NCI-H510A (cell line): ENCODE measurements around the gene CAGE1.
"Not testable (repeated sequence)": the region's sequence is repeated elsewhere in the genome, so short reads cannot be mapped to it uniquely, and the experiment has no call there.

Experiments used
- DNase-seq: peaks from one replicate; lab custom pipeline; 2025; lab: John Stamatoyannopoulos, UW

CAGE1 gene

GRCh38 chr6:7409740-7410139, 20.2 kb upstream of the CAGE1 start:
- no peak for DNase-seq

DNA sequence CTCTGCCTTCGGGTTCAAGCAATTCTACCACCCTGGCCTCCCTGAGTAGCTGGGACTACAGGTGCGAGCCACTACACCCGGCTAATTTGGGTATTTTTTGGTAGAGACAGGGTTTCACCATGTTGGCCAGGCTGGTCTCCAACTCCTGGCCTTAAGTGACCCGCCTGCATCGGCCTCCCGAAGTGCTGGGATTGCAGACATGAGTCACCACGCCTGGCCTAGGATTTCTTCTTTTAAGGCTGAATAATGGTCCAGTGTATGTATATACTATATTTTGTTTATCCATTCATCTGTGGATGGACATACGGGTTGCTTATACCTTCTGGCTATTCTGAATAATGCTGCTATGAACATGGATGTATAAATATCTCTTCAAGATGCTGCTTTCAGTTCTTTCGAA, 17.2 kb upstream of the CAGE1 start:
- DNase-seq, result no peak

DNA sequence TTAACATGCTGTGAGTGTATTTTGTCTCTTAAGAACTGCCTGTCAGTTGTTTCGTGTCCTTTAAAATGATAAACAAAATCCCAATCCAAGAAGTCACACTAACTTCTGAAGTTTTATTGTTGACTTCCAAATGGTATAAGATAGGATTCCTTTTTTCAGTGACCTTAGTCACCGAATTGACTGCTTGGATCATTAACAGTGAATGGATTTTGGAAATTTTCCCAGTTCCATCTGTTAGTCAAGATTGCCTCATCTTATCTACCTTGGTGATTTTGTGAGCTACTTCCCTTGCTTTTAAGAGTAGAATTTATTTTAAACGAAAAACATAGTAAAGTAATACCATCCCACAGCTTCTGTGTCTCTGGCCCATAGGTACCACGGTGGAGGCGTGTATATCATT, 15.0 kb upstream of the CAGE1 start:
- DNase-seq, result no peak

GRCh38 chr6:7402716-7403115, 13.2 kb upstream of the CAGE1 start:
- no peak for DNase-seq

GRCh38 chr6:7401075-7401474, 11.5 kb upstream of the CAGE1 start:
- no peak for DNase-seq

GRCh38 chr6:7392402-7392801, 2.9 kb upstream of the CAGE1 start:
- no peak for DNase-seq

DNA sequence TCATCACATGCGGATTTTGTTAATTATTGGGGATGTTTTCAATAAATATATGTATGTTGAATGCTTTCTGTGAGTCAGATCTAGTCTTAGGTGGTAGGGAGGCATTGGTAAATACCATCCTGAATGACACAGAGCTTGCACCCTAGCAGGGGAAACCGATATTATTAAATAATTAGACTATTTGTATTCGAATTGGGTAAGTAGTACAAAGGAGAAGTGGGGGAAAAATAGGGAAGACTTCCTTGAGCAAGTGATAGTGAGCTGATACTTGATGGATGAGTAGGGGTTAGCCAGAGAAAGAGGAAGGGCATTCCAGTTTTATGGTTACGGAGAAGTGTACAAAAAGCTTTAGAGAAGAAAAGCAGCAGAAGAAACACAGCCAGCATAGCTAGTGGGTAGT, 1.6 kb upstream of the CAGE1 start:
- DNase-seq, result no peak

DNA sequence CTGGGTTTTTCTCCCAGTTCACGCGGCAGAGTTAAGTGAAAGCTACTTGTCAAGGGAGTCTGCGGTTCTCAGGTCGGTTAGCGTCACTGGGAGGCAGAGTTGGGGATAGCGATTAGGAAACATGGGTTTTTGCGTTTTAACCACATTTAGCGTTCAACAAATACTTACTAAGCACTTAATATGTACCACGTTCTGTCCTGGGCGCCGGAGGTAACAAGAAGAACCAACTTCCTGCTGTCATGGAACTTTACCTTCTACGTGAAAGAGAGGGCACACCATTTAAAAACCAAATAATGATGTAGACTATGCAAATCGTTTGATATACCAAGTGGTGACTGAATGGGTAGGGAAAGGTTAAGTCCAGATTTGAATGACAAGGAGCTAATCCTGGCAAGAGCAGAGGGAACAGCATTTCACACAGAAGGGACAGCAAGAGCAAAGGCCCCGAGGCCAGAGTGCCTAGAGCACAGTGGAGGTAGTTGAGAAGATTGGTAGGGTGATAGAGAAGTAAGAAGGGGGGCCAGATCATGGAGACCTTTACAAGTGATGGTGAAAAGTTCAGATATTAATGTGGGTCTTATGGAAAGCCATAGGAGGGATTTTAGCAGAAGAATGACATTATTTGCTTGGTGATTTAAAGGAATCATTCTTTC, 810 bp upstream of the CAGE1 start:
- no peak for DNase-seq

GRCh38 chr6:7389162-7389450, 436 bp downstream of the CAGE1 start:
- no peak for DNase-seq

GRCh38 chr6:7381092-7381491, 8.4 kb downstream of the CAGE1 start:
- DNase-seq, result no peak

- DNase-seq, result no peak
Measured at GRCh38 chr6:7378740-7379139, 10.8 kb downstream of the CAGE1 start.

GRCh38 chr6:7377961-7378360, 11.6 kb downstream of the CAGE1 start:
- DNase-seq, result no peak

DNA sequence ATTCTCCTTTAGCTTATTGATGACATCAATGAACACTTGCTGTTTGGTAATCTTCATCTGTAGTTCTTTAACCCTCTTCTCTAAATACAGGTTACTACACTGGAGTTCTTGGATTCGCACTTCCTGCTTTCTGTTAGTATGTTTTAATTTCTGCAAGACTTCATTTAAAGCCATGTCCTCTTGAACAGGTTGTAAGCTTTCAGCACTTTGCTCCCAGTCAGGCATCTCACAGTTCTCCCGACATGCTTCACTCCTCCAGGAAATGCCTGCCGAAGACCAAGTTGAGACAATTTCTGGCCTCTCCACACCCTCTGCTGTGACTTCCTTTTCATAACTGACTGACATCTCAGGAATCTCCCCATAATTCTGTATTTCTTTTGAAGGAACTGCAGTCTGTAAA, 15.8 kb downstream of the CAGE1 start:
- DNase-seq, result no peak

DNA sequence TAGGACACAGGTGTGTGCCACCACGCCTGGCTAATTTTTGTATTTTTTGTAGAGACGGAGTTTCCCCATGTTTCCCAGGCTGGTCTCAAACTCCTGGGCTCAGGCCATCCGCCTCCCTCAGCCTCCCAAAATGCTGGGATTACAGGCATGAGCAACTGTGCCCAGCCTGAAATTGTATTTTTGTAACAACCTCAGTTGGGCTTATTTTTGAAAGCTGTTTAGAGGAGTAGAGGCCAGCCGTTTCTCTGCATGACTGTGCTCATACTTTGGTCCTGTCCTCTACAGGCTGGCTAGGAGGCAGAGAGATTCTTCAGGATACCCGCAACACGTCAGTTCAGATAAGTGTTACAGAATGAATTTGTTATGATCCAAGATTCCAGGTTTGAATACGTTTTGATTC, 22.1 kb downstream of the CAGE1 start:
- no peak for DNase-seq

DNA sequence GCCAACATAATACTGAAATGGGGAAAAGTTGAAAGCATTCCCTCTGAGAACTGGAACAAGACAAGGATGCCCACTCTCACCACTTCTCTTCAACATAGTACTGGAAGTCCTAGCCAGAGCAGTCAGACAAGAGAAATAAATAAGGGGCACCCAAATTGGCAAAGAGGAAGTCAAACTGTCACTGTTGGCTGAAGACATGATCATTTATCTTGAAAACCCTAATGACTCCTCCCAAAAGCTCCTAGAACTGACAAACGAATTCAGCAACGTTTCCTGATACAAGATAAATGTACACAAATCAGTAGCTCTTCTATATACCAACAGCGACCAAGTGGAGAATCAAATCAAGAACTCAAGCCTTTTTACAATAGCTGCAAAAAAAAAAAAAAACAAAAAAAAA, 37.6 kb downstream of the CAGE1 start:
- not testable (repeated sequence) for DNase-seq

- not testable (repeated sequence) for DNase-seq
Measured at GRCh38 chr6:7350591-7350990, 39.0 kb downstream of the CAGE1 start.

DNA sequence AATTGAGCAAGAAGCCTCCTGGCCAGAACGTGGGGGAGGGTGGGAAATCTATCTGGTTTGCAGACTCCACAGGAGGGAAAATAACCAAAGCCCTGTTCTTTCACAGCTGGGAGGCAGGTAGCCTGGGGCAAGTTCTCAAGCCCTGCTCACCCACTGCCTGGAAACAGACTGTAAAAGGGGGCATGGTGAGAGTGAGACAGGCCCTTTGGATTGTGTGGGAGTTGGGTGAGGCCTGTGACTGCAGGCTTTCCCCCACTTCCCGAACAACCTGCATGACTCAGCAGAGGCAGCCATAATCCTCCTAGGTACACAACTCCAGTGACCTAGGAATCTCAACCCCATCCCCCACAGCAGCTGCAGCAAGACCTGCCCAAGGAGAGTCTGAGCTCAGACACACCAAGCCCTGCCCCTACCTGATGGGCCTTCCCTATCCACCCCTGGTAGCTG, 42.0 kb downstream of the CAGE1 start:
- DNase-seq, result peak; percentile 12

GRCh38 chr6:7344773-7345450, 44.6 kb downstream of the CAGE1 start:
- DNase-seq, result not testable (repeated sequence)

DNA sequence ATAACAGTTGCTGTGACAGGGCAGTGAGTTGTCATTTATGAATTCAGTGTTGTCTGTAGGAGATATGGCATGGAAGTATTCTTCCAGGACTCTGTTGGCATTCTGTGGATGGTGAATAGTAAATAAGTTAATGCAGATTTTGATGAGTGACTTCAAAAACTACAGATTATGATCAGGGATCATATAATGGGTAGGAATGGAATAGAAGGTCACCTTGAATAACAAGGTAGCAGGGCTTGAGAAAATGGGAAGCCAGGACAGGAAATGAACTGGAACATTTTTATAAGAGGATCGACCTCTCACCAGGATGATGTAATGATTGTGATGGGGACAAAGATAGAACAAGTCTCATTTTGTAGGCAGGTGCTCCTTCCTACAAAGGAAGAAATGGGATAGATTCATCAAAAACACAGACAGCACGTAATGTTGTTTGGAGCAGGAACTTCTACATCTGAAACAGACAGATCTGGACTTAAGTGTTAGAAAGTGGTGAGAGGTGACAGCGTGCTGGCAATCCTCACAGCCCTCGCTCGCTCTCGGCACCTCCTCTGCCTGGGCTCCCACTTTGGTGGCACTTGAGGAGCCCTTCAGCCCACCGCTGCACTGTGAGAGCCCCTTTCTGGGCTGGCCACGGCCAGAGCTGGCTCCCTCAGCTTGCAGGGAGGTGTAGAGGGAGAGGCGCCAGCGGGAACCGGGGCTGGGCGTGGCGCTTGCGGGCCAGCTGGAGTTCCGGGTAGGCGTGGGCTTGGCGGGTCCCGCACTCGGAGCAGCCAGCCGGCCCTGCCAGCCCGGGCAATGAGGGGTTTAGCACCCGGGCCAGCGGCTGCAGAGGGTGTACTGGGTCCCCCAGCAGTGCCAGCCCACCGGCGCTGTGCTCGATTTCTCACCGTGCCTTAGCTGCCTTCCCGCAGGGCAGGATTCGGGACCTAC, 45.7 kb downstream of the CAGE1 start:
- DNase-seq, result no peak

DNA sequence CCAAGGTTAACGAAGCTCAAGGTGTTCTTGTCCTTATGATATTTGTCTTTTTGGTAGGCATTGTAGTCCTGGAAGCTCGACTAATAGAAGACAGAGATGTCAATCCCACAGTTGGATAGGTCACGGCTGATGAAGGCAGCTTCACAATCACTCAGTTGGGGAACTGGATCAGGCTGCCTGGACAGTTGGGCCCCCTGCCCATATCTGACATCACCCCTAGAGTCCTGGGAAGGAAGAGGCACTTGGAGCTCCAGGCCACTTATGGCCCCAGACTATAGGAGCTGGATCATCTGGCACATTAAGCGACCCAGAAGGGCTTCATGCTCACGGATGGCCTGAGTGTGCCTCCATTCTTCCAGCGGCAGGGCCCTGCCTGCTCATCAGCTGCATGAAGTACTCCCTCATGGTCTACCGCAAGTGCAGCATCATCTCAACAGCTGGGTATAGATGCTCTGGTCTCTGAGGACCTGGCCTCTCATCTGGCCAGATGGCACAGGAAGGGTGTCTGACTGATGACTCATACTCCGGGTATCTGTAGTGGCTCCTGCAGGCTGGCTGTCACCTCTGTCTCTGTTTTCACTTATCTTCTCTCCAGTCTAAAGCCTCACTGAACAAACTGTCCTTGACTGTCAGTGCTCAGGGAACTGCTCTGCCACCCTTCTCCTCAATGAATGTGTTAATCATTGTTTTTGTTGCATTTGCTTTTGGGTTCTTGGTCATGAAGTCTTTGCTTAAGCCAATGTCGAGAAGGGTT, 47.4 kb downstream of the CAGE1 start:
- peak; percentile 47 for DNase-seq

DNA sequence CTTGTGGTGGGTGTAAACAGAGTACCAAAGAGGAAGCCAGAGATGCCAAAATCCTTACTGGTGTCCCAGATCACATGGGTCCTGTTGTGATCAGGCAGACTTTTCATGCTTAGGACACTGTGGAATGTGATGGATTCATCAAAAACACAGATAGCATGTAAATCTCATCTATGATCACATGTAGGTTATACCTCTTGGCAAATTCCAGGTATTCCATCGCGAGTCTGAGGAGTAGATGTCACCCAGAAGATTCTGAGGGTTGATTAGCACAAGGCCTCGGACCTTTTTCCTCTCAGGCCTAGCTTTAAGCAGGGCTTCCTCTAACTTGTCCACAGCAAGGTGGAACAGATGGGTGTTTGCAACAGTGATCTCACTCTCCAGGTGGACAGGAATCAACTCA, 48.3 kb downstream of the CAGE1 start:
- no peak for DNase-seq

- DNase-seq, result not testable (repeated sequence)
Measured at GRCh38 chr6:7339007-7339732, 50.4 kb downstream of the CAGE1 start.
